ENCODE data around the gene SSH2. TPM values are rescaled to one million over a fixed set of nuclear protein-coding genes. Genes with fewer than 3 reads are reported as not detected.

The SSH2 gene
- total and polyA plus RNA-seq, 5 experiments from 2014 or later = 27.1 to 73.9 (median 32.6) TPM

GRCh38 chr17:29699283-29699682 is 230.7 kb downstream of the SSH2 start:
- DNase-seq = no peak
- no peaks in the 10 kb centered on the region for H3K27me3 Mint-ChIP-seq
- no peak for ATAC-seq
- peaks cover 0 to 76% (median 15%) of the 10 kb centered on the region in 3 donors for H3K36me3 Mint-ChIP-seq
- no peak overlapping the region for H3K4me3 Mint-ChIP-seq
- POLR2A ChIA-PET = interaction anchor here (0.9 to 1.4 kb wide), 5 partner anchors 18 to 80 kb away, joined by 3 to 6 read pairs (median 3); no protein-coding TSS in a partner anchor
- H3K27ac Mint-ChIP-seq = peak overlapping the region in 6 of 10 donors; percentile 4 to 88 (median 75)
- H3K9me3 Mint-ChIP-seq = no peaks in the 10 kb centered on the region
- H3K4me1 Mint-ChIP-seq = peaks cover 2 to 58% (median 29%) of the 10 kb centered on the region in 4 donors

GRCh38 chr17:29698837-29699236 is 231.2 kb downstream of the SSH2 start:
- H3K36me3 Mint-ChIP-seq = peaks cover 0 to 81% (median 18%) of the 10 kb centered on the region in 3 donors
- POLR2A ChIA-PET = interaction anchor here (0.9 to 1.4 kb wide), 4 partner anchors 18 to 80 kb away, joined by 3 to 6 read pairs (median 4); no protein-coding TSS in a partner anchor

GRCh38 chr17:29698019-29698777 is 231.8 kb downstream of the SSH2 start:
- no peaks in the 10 kb centered on the region for H3K27me3 Mint-ChIP-seq
- ATAC-seq = no peak
- peak overlapping the region in 1 of 10 donors; percentile 22 for H3K4me3 Mint-ChIP-seq
- no peaks in the 10 kb centered on the region for H3K9me3 Mint-ChIP-seq
- peak overlapping the region in 9 of 10 donors; percentile 11 to 88 (median 52) for H3K27ac Mint-ChIP-seq
- H3K36me3 Mint-ChIP-seq = peaks cover 0 to 83% (median 20%) of the 10 kb centered on the region in 3 donors
- no peak for DNase-seq
- POLR2A ChIA-PET = interaction anchor here (0.9 to 1.4 kb wide), 3 partner anchors 19 to 81 kb away, joined by 3 to 5 read pairs (median 3); no protein-coding TSS in a partner anchor
- peaks cover 2 to 54% (median 29%) of the 10 kb centered on the region in 4 donors for H3K4me1 Mint-ChIP-seq

More at GRCh38 chr17:29698837-29699236, 231.2 kb downstream of the SSH2 start:
- ATAC-seq (no peak), DNase-seq (no peak)
- Mint-ChIP-seq H3K9me3 (no peaks in the 10 kb centered on the region), H3K4me3 (no peak overlapping the region), H3K27ac (peak overlapping the region in 6 of 10 donors; percentile 52 to 88 (median 75)), H3K27me3 (no peaks in the 10 kb centered on the region), H3K4me1 (peaks cover 2 to 56% (median 29%) of the 10 kb centered on the region in 4 donors)

- Mint-ChIP-seq H3K9me3 (no peaks in the 10 kb centered on the region), H3K36me3 (peaks cover 0 to 83% (median 16%) of the 10 kb centered on the region in 3 donors), H3K27me3 (no peaks in the 10 kb centered on the region), H3K4me3 (no peak overlapping the region), H3K27ac (peak overlapping the region in 7 of 10 donors; percentile 20 to 85 (median 47)), H3K4me1 (peaks cover 0 to 55% (median 27%) of the 10 kb centered on the region in 4 donors)
- DNase-seq = no peak
- ATAC-seq = no peak
- POLR2A ChIA-PET = no interaction called here
Measured at GRCh38 chr17:29697371-29697770, 232.7 kb downstream of the SSH2 start.

GRCh38 chr17:29694918-29695563 is 235.0 kb downstream of the SSH2 start:
- H3K36me3 Mint-ChIP-seq = peaks cover 0 to 73% (median 14%) of the 10 kb centered on the region in 3 donors
- peaks cover 4 to 64% (median 34%) of the 10 kb centered on the region in 4 donors for H3K4me1 Mint-ChIP-seq
- no peaks in the 10 kb centered on the region for H3K9me3 Mint-ChIP-seq
- H3K27me3 Mint-ChIP-seq = no peaks in the 10 kb centered on the region
- POLR2A ChIA-PET = no interaction called here
- peak overlapping the region in 8 of 10 donors; percentile 3 to 71 (median 56) for H3K27ac Mint-ChIP-seq
- DNase-seq (no peak), ATAC-seq (no peak)
- no peak overlapping the region for H3K4me3 Mint-ChIP-seq

GRCh38 chr17:29693751-29694150 is 236.3 kb downstream of the SSH2 start:
- ATAC-seq = no peak
- Mint-ChIP-seq H3K36me3 (peaks cover 0 to 69% (median 15%) of the 10 kb centered on the region in 3 donors), H3K4me1 (peaks cover 4 to 54% (median 27%) of the 10 kb centered on the region in 4 donors), H3K27ac (peak overlapping the region in 7 of 10 donors; percentile 3 to 73 (median 49)), H3K27me3 (no peaks in the 10 kb centered on the region), H3K9me3 (no peaks in the 10 kb centered on the region), H3K4me3 (no peak overlapping the region)
- DNase-seq = no peak
- POLR2A ChIA-PET = interaction anchor here (0.6 kb wide), 1 partner anchor 31 kb away, joined by 6 read pairs; no protein-coding TSS in a partner anchor

GRCh38 chr17:29687596-29687995 is 242.4 kb downstream of the SSH2 start:
- POLR2A ChIA-PET = interaction anchor here (0.7 kb wide), 1 partner anchor 204 kb away, joined by 3 read pairs; no protein-coding TSS in a partner anchor
- H3K27me3 Mint-ChIP-seq = no peaks in the 10 kb centered on the region
- DNase-seq (no peak), ATAC-seq (no peak)
- no peaks in the 10 kb centered on the region for H3K9me3 Mint-ChIP-seq
- peaks cover 4 to 33% (median 24%) of the 10 kb centered on the region in 4 donors for H3K4me1 Mint-ChIP-seq
- H3K27ac Mint-ChIP-seq = peak overlapping the region in 3 of 10 donors; percentile 26 to 67 (median 43)
- H3K4me3 Mint-ChIP-seq = no peak overlapping the region
- peaks cover 0 to 67% (median 14%) of the 10 kb centered on the region in 3 donors for H3K36me3 Mint-ChIP-seq

GRCh38 chr17:29686993-29687590 is 242.9 kb downstream of the SSH2 start:
- Mint-ChIP-seq H3K9me3 (no peaks in the 10 kb centered on the region), H3K4me3 (no peak overlapping the region), H3K4me1 (peaks cover 7 to 33% (median 29%) of the 10 kb centered on the region in 4 donors), H3K27ac (peak overlapping the region in 3 of 10 donors; percentile 26 to 67 (median 43)), H3K27me3 (no peaks in the 10 kb centered on the region), H3K36me3 (peaks cover 0 to 70% (median 14%) of the 10 kb centered on the region in 3 donors)
- DNase-seq (no peak), ATAC-seq (no peak)
- POLR2A ChIA-PET = interaction anchor here (0.7 kb wide), 1 partner anchor 205 kb away, joined by 3 read pairs; no protein-coding TSS in a partner anchor

GRCh38 chr17:29683481-29683880 is 246.5 kb downstream of the SSH2 start:
- peaks cover 5 to 26% (median 21%) of the 10 kb centered on the region in 4 donors for H3K4me1 Mint-ChIP-seq

GRCh38 chr17:29682987-29683386 is 247.0 kb downstream of the SSH2 start:
- DNase-seq = no peak
- Mint-ChIP-seq H3K27ac (peak overlapping the region in 8 of 10 donors; percentile 34 to 83 (median 58)), H3K9me3 (no peaks in the 10 kb centered on the region), H3K36me3 (peaks cover 0 to 70% (median 9%) of the 10 kb centered on the region in 3 donors), H3K4me1 (peaks cover 5 to 29% (median 22%) of the 10 kb centered on the region in 4 donors), H3K4me3 (no peak overlapping the region), H3K27me3 (no peaks in the 10 kb centered on the region)
- POLR2A ChIA-PET = interaction anchor here (0.5 to 1.5 kb wide), 4 partner anchors 22 to 156 kb away, joined by 3 to 6 read pairs (median 4); no protein-coding TSS in a partner anchor
- no peak for ATAC-seq

More at GRCh38 chr17:29683481-29683880, 246.5 kb downstream of the SSH2 start:
- no peak overlapping the region for H3K4me3 Mint-ChIP-seq
- peak overlapping the region in 7 of 10 donors; percentile 22 to 83 (median 65) for H3K27ac Mint-ChIP-seq
- no peaks in the 10 kb centered on the region for H3K27me3 Mint-ChIP-seq
- H3K9me3 Mint-ChIP-seq = no peaks in the 10 kb centered on the region
- no peak for DNase-seq
- POLR2A ChIA-PET = interaction anchor here (0.9 to 1.5 kb wide), 2 partner anchors 39 to 78 kb away, joined by 3 to 5 read pairs; no protein-coding TSS in a partner anchor
- peaks cover 0 to 71% (median 9%) of the 10 kb centered on the region in 3 donors for H3K36me3 Mint-ChIP-seq
- ATAC-seq = no peak

- peak overlapping the region in 9 of 10 donors; percentile 0 to 83 (median 64) for H3K27ac Mint-ChIP-seq
- H3K36me3 Mint-ChIP-seq = peaks cover 0 to 69% (median 8%) of the 10 kb centered on the region in 3 donors
- POLR2A ChIA-PET = interaction anchor here (0.5 to 1.5 kb wide), 7 partner anchors 23 to 78 kb away, joined by 3 to 6 read pairs (median 3); no protein-coding TSS in a partner anchor
- ATAC-seq (peak; percentile 53 to 58), DNase-seq (peak in 2 of 10 donors; percentile 7 to 11)
- peaks cover 5 to 35% (median 25%) of the 10 kb centered on the region in 4 donors for H3K4me1 Mint-ChIP-seq
- no peaks in the 10 kb centered on the region for H3K27me3 Mint-ChIP-seq
- H3K9me3 Mint-ChIP-seq = no peaks in the 10 kb centered on the region
- H3K4me3 Mint-ChIP-seq = peak overlapping the region in 2 of 10 donors; percentile 2 to 7
Measured at GRCh38 chr17:29682054-29682453, 248.0 kb downstream of the SSH2 start.

Measured in naive thymus-derived CD8-positive, alpha-beta T cell (primary cell).